GM23338 (cell line): ENCODE results near the gene SORCS2. TPM values are rescaled to one million over a fixed set of nuclear protein-coding genes. Genes with fewer than 3 reads are reported as not detected.
A peak's percentile ranks its signal among the peaks of the same experiment; 100 is the strongest.

Experiments used
- ATAC-seq: fragments of 200-7000 bp; cut with Tn5 transposase; 3 replicates; pipeline ENCODE4 v1.9.1; 2020
- DNase-seq: peaks from one replicate; pipeline ENCODE4 v3.0.0-alpha.2; 2015; ENCODE audit warnings: low spot score
- H2AFZ ChIP-seq: fragments of 200-600 bp; sonication (generic); 2 replicates; pipeline ENCODE4 v1.8.0; 2016; ENCODE audit warnings: antibody characterized with exemption, mild to moderate bottlenecking, moderate library complexity
- H3F3A ChIP-seq: fragments of 200-600 bp; sonication (generic); replicated peaks from 2 replicates; pipeline ENCODE4 v1.8.0; 2017; ENCODE audit warnings: antibody characterized with exemption, mixed run types, low read depth
- H3K27ac ChIP-seq: fragments of 200-600 bp; sonication (generic); 2 replicates; pipeline ENCODE4 v1.6.1; 2016; ENCODE audit warnings: low read depth
- H3K27me3 ChIP-seq: fragments of 200-600 bp; sonication (generic); 2 replicates; pipeline ENCODE4 v1.8.0; 2016; ENCODE audit warnings: mild to moderate bottlenecking, mixed run types, moderate library complexity; ENCODE audit not compliant: insufficient read depth
- H3K36me3 ChIP-seq: fragments of 200-600 bp; sonication (generic); 2 replicates; pipeline ENCODE4 v1.8.0; 2016; ENCODE audit warnings: mild to moderate bottlenecking; ENCODE audit not compliant: insufficient read depth
- H3K4me1 ChIP-seq: fragments of 200-600 bp; sonication (generic); 2 replicates; pipeline ENCODE4 v1.8.0; 2016; ENCODE audit warnings: mild to moderate bottlenecking, moderate library complexity; ENCODE audit not compliant: insufficient read depth
- H3K4me2 ChIP-seq: fragments of 200-600 bp; sonication (generic); 2 replicates; pipeline ENCODE4 v1.7.1; 2017; ENCODE audit warnings: mixed run types
- H3K4me3 ChIP-seq: fragments of 200-600 bp; sonication (generic); 2 replicates; pipeline ENCODE4 v1.6.1; 2016; ENCODE audit warnings: mixed run types
- H3K79me2 ChIP-seq: fragments of 200-600 bp; sonication (generic); replicated peaks from 2 replicates; pipeline ENCODE4 v1.8.0; 2017; ENCODE audit warnings: mild to moderate bottlenecking; ENCODE audit not compliant: insufficient read depth
- H3K9me2 ChIP-seq: fragments of 200-600 bp; sonication (generic); 2 replicates; pipeline ENCODE4 v1.8.0; 2017; ENCODE audit not compliant: insufficient read depth
- H4K20me1 ChIP-seq: fragments of 200-600 bp; sonication (generic); replicated peaks from 2 replicates; pipeline ENCODE4 v1.8.0; 2017; ENCODE audit warnings: mild to moderate bottlenecking; ENCODE audit not compliant: insufficient read depth
- H3K27ac Mint-ChIP-seq: 2 replicates; pipeline ENCODE4 v1.8.0; 2020; ENCODE audit warnings: inconsistent platforms, mild to moderate bottlenecking, moderate library complexity, mixed read lengths
- H3K27me3 Mint-ChIP-seq: 3 replicates; pipeline ENCODE4 v1.8.0; 2022; ENCODE audit warnings: low read depth, mild to moderate bottlenecking, moderate library complexity, mixed read lengths, inconsistent platforms; ENCODE audit not compliant: insufficient read depth, poor library complexity
- H3K36me3 Mint-ChIP-seq: 3 replicates; pipeline ENCODE4 v1.8.0; 2021; ENCODE audit warnings: low read depth, mild to moderate bottlenecking, inconsistent platforms, moderate library complexity, mixed read lengths
- H3K4me1 Mint-ChIP-seq: 3 replicates; pipeline ENCODE4 v1.8.0; 2020; ENCODE audit warnings: mild to moderate bottlenecking, inconsistent platforms, mixed read lengths
- H3K4me3 Mint-ChIP-seq: 3 replicates; pipeline ENCODE4 v1.8.0; 2021; ENCODE audit warnings: moderate library complexity, mild to moderate bottlenecking, inconsistent platforms, mixed read lengths
- H3K9me3 Mint-ChIP-seq: 3 replicates; pipeline ENCODE4 v1.8.0; 2020; ENCODE audit warnings: moderate library complexity, mild to moderate bottlenecking, inconsistent platforms, mixed read lengths
- CREB1 ChIP-seq: fragments of 250-450 bp; sonication (Bioruptor Pico); IDR thresholded peaks from 2 replicates; pipeline ENCODE4 v1.5.0; 2020; ENCODE audit warnings: low read depth, mild to moderate bottlenecking, moderate library complexity
- EZH2 ChIP-seq: fragments of 200-600 bp; sonication (generic); IDR thresholded peaks from one replicate; pipeline ENCODE4 v1.8.0; 2017; ENCODE audit warnings: antibody characterized with exemption, mild to moderate bottlenecking, low read depth; ENCODE audit not compliant: unreplicated experiment
- EZH2phosphoT487 ChIP-seq: fragments of 200-600 bp; sonication (generic); IDR thresholded peaks from one replicate; pipeline ENCODE4 v1.8.1; 2018; ENCODE audit warnings: antibody characterized with exemption; ENCODE audit not compliant: unreplicated experiment
- JUNB ChIP-seq: IDR thresholded peaks from one replicate; pipeline ENCODE4 v1.6.1; 2016; ENCODE audit warnings: antibody characterized with exemption; ENCODE audit not compliant: unreplicated experiment
- NANOG ChIP-seq: IDR thresholded peaks from 2 replicates; pipeline ENCODE4 v1.6.1; 2016; ENCODE audit warnings: antibody characterized with exemption, borderline replicate concordance
- POLR2AphosphoS5 ChIP-seq: IDR thresholded peaks from 2 replicates; pipeline ENCODE4 v1.6.1; 2016; ENCODE audit warnings: antibody characterized with exemption, low read depth
- STAT1 ChIP-seq: IDR thresholded peaks from one replicate; pipeline ENCODE4 v1.6.1; 2016; ENCODE audit warnings: antibody characterized with exemption; ENCODE audit not compliant: unreplicated experiment
- ZNF114 ChIP-seq: fragments of 250-450 bp; sonication (Bioruptor Pico); IDR thresholded peaks from 2 replicates; pipeline ENCODE4 v1.5.0; 2020; ENCODE audit warnings: mild to moderate bottlenecking, moderate library complexity
- ZNF331 ChIP-seq: fragments of 250-450 bp; sonication (Bioruptor Pico); IDR thresholded peaks from 2 replicates; pipeline ENCODE4 v1.5.0; 2020; ENCODE audit warnings: low read depth, mild to moderate bottlenecking, moderate library complexity
- polyA plus RNA-seq: library from polyadenylated mRNA; unstranded; fragments of >200 nt; fragmentation: Nextera tagmentation; extraction: Ambion mirVana; gene quantifications from 2 replicates; pipeline ENCODE4 v1.2.1, GENCODE V29; 2016
- total RNA-seq: library from RNA; depleted of rRNA; stranded (reverse); fragments of >200 nt; shearing (Covaris generic); gene quantifications from 2 replicates; pipeline ENCODE4 v1.2.3, GENCODE V29; 2014
- TF ChIP-seq, protein P1 (sequence below), 2 experiments: fragments of 200-600 bp in 1 of 2; sonication (generic) in 1 of 2; conservative IDR thresholded peaks; 2 replicates each; pipeline versions ENCODE4 v1.5.1 to v1.6.1; 2016 to 2017; ENCODE audit warnings: antibody characterized with exemption in 2 of 2, low read depth in 2 of 2, mild to moderate bottlenecking in 2 of 2, moderate library complexity in 1 of 2
- TF ChIP-seq, protein P2 (sequence below): fragments of 250-450 bp; sonication (Bioruptor Pico); IDR thresholded peaks from 2 replicates; pipeline ENCODE4 v1.5.0; 2020; ENCODE audit warnings: mild to moderate bottlenecking, moderate library complexity
- TF ChIP-seq, protein P3 (sequence below): IDR thresholded peaks from 2 replicates; pipeline ENCODE4 v1.6.1; 2016; ENCODE audit warnings: antibody characterized with exemption
- TF ChIP-seq, protein P4 (sequence below): IDR thresholded peaks from one replicate; pipeline ENCODE4 v1.6.1; 2018; ENCODE audit warnings: antibody characterized with exemption; ENCODE audit not compliant: unreplicated experiment

Gene SORCS2
- total and polyA plus RNA-seq, 2 experiments from 2014 or later, result 0.47 to 2.4 TPM

DNA sequence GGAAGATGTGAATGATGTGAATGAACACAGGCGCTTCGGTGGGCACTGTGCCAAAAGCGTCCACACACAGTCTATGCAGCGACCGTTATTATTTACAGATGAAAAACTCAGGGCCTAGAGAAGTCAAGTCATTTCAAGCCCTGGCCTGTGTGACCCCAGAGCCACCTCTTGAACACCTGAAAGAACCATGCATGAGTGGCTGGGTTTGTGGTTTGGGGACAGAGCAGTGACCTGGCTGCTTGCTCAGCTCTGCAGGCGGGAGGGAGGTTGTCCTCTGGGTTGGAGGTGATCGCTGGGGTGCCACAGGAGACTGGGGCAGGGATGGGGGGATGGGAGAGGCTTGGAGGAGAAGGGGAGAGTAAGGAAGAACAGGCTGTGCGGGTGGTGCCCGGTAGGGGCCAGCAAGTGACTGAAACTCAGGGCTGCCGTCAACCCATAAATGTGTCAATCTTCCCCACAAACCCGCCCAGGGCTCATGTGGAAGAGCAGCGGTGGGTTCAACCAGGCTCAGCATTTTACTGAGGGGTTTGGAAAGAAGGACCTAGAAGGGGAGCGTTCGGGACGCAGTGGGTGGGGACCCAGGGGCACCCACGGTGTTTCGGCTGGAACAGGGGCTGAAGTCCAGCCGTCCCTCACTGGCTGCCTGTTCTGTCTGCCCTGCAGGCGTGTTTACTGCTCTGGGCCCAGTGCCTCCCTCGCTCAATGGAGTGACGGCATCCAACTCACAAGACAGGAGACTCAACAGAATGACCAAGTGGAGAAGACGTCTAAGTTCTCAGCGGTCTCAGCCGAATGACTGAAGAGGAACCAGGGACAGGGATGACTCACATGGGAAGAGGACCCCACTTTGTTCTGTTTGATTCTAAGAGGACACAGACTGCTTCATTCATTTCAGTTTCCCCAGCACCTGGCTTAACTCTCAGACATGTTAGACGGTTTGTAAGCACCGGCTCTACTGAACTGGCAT is 579.5 kb downstream of the SORCS2 start:
- H3K4me1 ChIP-seq, result peaks cover 6% of the 10 kb centered on the region; the same call in 1 of the 2 replicates
- H3K27ac Mint-ChIP-seq, result no peak overlapping the region
- no peaks in the 10 kb centered on the region for H3K9me3 Mint-ChIP-seq
- no peaks in the 10 kb centered on the region for H3K79me2 ChIP-seq
- H3K27me3 ChIP-seq, result no peaks in the 10 kb centered on the region
- no peak overlapping the region for H3K4me3 ChIP-seq
- no peaks in the 10 kb centered on the region for H3K36me3 ChIP-seq
- ATAC-seq, result no peak
- H3K4me2 ChIP-seq, result no peak overlapping the region
- no peak overlapping the region for H2AFZ ChIP-seq
- peaks cover 28% of the 10 kb centered on the region for H3K36me3 Mint-ChIP-seq
- TF ChIP-seq, protein P1, sequence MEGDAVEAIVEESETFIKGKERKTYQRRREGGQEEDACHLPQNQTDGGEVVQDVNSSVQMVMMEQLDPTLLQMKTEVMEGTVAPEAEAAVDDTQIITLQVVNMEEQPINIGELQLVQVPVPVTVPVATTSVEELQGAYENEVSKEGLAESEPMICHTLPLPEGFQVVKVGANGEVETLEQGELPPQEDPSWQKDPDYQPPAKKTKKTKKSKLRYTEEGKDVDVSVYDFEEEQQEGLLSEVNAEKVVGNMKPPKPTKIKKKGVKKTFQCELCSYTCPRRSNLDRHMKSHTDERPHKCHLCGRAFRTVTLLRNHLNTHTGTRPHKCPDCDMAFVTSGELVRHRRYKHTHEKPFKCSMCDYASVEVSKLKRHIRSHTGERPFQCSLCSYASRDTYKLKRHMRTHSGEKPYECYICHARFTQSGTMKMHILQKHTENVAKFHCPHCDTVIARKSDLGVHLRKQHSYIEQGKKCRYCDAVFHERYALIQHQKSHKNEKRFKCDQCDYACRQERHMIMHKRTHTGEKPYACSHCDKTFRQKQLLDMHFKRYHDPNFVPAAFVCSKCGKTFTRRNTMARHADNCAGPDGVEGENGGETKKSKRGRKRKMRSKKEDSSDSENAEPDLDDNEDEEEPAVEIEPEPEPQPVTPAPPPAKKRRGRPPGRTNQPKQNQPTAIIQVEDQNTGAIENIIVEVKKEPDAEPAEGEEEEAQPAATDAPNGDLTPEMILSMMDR (conservative IDR thresholded peaks at IDR 0.05; ENCODE audit: low read depth in 2 of 2), result no peak
- no peak for TF ChIP-seq ZNF331 (CRISPR knock-in tag)
- TF ChIP-seq EZH2, result no peak
- TF ChIP-seq, protein P2, sequence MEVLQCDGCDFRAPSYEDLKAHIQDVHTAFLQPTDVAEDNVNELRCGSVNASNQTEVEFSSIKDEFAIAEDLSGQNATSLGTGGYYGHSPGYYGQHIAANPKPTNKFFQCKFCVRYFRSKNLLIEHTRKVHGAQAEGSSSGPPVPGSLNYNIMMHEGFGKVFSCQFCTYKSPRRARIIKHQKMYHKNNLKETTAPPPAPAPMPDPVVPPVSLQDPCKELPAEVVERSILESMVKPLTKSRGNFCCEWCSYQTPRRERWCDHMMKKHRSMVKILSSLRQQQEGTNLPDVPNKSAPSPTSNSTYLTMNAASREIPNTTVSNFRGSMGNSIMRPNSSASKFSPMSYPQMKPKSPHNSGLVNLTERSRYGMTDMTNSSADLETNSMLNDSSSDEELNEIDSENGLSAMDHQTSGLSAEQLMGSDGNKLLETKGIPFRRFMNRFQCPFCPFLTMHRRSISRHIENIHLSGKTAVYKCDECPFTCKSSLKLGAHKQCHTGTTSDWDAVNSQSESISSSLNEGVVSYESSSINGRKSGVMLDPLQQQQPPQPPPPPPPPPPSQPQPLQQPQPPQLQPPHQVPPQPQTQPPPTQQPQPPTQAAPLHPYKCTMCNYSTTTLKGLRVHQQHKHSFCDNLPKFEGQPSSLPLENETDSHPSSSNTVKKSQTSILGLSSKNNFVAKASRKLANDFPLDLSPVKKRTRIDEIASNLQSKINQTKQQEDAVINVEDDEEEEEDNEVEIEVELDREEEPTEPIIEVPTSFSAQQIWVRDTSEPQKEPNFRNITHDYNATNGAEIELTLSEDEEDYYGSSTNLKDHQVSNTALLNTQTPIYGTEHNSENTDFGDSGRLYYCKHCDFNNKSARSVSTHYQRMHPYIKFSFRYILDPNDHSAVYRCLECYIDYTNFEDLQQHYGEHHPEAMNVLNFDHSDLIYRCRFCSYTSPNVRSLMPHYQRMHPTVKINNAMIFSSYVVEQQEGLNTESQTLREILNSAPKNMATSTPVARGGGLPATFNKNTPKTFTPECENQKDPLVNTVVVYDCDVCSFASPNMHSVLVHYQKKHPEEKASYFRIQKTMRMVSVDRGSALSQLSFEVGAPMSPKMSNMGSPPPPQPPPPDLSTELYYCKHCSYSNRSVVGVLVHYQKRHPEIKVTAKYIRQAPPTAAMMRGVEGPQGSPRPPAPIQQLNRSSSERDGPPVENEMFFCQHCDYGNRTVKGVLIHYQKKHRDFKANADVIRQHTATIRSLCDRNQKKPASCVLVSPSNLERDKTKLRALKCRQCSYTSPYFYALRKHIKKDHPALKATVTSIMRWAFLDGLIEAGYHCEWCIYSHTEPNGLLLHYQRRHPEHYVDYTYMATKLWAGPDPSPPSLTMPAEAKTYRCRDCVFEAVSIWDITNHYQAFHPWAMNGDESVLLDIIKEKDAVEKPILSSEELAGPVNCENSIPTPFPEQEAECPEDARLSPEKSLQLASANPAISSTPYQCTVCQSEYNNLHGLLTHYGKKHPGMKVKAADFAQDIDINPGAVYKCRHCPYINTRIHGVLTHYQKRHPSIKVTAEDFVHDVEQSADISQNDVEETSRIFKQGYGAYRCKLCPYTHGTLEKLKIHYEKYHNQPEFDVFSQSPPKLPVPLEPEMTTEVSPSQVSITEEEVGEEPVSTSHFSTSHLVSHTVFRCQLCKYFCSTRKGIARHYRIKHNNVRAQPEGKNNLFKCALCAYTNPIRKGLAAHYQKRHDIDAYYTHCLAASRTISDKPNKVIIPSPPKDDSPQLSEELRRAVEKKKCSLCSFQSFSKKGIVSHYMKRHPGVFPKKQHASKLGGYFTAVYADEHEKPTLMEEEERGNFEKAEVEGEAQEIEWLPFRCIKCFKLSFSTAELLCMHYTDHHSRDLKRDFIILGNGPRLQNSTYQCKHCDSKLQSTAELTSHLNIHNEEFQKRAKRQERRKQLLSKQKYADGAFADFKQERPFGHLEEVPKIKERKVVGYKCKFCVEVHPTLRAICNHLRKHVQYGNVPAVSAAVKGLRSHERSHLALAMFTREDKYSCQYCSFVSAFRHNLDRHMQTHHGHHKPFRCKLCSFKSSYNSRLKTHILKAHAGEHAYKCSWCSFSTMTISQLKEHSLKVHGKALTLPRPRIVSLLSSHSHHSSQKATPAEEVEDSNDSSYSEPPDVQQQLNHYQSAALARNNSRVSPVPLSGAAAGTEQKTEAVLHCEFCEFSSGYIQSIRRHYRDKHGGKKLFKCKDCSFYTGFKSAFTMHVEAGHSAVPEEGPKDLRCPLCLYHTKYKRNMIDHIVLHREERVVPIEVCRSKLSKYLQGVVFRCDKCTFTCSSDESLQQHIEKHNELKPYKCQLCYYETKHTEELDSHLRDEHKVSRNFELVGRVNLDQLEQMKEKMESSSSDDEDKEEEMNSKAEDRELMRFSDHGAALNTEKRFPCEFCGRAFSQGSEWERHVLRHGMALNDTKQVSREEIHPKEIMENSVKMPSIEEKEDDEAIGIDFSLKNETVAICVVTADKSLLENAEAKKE (CRISPR knock-in tag), result no peak
- no peak for TF ChIP-seq POLR2AphosphoS5
- TF ChIP-seq, protein P3, sequence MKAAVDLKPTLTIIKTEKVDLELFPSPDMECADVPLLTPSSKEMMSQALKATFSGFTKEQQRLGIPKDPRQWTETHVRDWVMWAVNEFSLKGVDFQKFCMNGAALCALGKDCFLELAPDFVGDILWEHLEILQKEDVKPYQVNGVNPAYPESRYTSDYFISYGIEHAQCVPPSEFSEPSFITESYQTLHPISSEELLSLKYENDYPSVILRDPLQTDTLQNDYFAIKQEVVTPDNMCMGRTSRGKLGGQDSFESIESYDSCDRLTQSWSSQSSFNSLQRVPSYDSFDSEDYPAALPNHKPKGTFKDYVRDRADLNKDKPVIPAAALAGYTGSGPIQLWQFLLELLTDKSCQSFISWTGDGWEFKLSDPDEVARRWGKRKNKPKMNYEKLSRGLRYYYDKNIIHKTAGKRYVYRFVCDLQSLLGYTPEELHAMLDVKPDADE, result no peak
- no peak for TF ChIP-seq CREB1 (CRISPR knock-in tag)
- TF ChIP-seq JUNB, result no peak
- TF ChIP-seq STAT1, result no peak
- TF ChIP-seq, protein P4, sequence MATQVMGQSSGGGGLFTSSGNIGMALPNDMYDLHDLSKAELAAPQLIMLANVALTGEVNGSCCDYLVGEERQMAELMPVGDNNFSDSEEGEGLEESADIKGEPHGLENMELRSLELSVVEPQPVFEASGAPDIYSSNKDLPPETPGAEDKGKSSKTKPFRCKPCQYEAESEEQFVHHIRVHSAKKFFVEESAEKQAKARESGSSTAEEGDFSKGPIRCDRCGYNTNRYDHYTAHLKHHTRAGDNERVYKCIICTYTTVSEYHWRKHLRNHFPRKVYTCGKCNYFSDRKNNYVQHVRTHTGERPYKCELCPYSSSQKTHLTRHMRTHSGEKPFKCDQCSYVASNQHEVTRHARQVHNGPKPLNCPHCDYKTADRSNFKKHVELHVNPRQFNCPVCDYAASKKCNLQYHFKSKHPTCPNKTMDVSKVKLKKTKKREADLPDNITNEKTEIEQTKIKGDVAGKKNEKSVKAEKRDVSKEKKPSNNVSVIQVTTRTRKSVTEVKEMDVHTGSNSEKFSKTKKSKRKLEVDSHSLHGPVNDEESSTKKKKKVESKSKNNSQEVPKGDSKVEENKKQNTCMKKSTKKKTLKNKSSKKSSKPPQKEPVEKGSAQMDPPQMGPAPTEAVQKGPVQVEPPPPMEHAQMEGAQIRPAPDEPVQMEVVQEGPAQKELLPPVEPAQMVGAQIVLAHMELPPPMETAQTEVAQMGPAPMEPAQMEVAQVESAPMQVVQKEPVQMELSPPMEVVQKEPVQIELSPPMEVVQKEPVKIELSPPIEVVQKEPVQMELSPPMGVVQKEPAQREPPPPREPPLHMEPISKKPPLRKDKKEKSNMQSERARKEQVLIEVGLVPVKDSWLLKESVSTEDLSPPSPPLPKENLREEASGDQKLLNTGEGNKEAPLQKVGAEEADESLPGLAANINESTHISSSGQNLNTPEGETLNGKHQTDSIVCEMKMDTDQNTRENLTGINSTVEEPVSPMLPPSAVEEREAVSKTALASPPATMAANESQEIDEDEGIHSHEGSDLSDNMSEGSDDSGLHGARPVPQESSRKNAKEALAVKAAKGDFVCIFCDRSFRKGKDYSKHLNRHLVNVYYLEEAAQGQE, result no peak
- no peak for TF ChIP-seq NANOG
- no peak for TF ChIP-seq EZH2phosphoT487
- no peak for TF ChIP-seq ZNF114 (CRISPR knock-in tag)
- H3K4me1 Mint-ChIP-seq, result peaks cover 49% of the 10 kb centered on the region
- no peaks in the 10 kb centered on the region for H3F3A ChIP-seq
- 0 out of 2 replicates have a peak overlapping the region, but pooled peaks have one; percentile 19 for H3K27ac ChIP-seq
- H3K9me2 ChIP-seq, result no peaks in the 10 kb centered on the region
- no peaks in the 10 kb centered on the region for H4K20me1 ChIP-seq
- no peak for DNase-seq
- H3K27me3 Mint-ChIP-seq, result peaks cover 17% of the 10 kb centered on the region
- no peak overlapping the region for H3K4me3 Mint-ChIP-seq
